BJ (cell line): Measurements from ENCODE around the gene ACAP3. TPM values are rescaled to one million over a fixed set of nuclear protein-coding genes. Genes with fewer than 3 reads are reported as not detected.

ENCODE experiments used
- CTCF ChIA-PET: fragments of 350-600 bp; formaldehyde crosslinking; extraction: SDS; loops from one replicate; lab custom pipeline; 2021; ENCODE audit warnings: antibody characterized with exemption, inconsistent platforms; lab: Yijun Ruan, JAX
- POLR2A ChIA-PET: fragments of 300-600 bp; sonication (Branson Sonifier 250); formaldehyde crosslinking; extraction: SDS; loops from one replicate; lab custom pipeline; 2021; ENCODE audit warnings: antibody characterized with exemption; lab: Charles Lee
- DNase-seq: peaks from one replicate; pipeline ENCODE4 v3.0.0-alpha.2; 2011; ENCODE audit warnings: low read depth
- H3K27me3 ChIP-seq: 2 replicates; pipeline ENCODE4 v1.6.0; 2011; ENCODE audit warnings: low read length; ENCODE audit not compliant: control insufficient read depth, insufficient read depth
- H3K36me3 ChIP-seq: 2 replicates; pipeline ENCODE4 v1.5.1; 2011; ENCODE audit warnings: low read length; ENCODE audit not compliant: control insufficient read depth, insufficient read depth
- H3K4me3 ChIP-seq: 2 replicates; pipeline ENCODE4 v1.5.1; 2011; ENCODE audit warnings: low read depth, mild to moderate bottlenecking, control low read depth, low read length
- polyA plus RNA-seq: library from polyadenylated mRNA; depleted of rRNA; stranded (reverse); fragments of >200 nt; gene quantifications from 2 replicates; pipeline ENCODE4 v1.2.3, GENCODE V29; 2011
- TF ChIP-seq, protein P1 (sequence below): IDR thresholded peaks from 2 replicates; pipeline ENCODE4 v1.5.1; 2011; ENCODE audit warnings: low read depth, mild to moderate bottlenecking, control low read depth, inconsistent platforms, low read length, moderate library complexity; ENCODE audit not compliant: insufficient read depth

ACAP3 gene
- polyA plus RNA-seq, 1 experiment = 33.9 TPM

DNA sequence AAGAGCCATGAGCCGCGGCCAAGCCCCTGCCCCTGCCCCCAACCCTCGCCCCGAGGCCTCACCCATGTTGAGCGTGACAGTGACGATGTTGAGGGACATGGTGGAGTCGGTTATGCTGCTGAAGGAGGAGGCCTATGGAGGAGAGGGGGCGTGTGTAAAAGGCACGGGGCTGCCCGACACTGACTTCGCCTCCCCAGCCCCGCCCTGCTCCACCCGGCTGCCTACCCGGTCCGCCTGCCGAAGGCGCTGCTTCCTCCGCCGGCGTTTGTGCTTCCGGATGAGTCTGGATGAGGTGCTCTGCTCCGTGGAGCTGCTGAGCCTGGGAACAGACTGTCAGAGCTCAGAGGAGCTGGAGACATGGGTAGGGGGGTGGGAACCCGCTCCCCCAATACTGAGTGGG is 32.5 kb upstream of the ACAP3 start:
- Histone ChIP-seq H3K36me3 (peaks cover 31% of the 10 kb centered on the region), H3K27me3 (no peaks in the 10 kb centered on the region), H3K4me3 (no peak overlapping the region)
- DNase-seq = no peak
- TF ChIP-seq, protein P1, sequence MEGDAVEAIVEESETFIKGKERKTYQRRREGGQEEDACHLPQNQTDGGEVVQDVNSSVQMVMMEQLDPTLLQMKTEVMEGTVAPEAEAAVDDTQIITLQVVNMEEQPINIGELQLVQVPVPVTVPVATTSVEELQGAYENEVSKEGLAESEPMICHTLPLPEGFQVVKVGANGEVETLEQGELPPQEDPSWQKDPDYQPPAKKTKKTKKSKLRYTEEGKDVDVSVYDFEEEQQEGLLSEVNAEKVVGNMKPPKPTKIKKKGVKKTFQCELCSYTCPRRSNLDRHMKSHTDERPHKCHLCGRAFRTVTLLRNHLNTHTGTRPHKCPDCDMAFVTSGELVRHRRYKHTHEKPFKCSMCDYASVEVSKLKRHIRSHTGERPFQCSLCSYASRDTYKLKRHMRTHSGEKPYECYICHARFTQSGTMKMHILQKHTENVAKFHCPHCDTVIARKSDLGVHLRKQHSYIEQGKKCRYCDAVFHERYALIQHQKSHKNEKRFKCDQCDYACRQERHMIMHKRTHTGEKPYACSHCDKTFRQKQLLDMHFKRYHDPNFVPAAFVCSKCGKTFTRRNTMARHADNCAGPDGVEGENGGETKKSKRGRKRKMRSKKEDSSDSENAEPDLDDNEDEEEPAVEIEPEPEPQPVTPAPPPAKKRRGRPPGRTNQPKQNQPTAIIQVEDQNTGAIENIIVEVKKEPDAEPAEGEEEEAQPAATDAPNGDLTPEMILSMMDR = no peak
- ChIA-PET POLR2A (no interaction called here), CTCF (no interaction called here)

DNA sequence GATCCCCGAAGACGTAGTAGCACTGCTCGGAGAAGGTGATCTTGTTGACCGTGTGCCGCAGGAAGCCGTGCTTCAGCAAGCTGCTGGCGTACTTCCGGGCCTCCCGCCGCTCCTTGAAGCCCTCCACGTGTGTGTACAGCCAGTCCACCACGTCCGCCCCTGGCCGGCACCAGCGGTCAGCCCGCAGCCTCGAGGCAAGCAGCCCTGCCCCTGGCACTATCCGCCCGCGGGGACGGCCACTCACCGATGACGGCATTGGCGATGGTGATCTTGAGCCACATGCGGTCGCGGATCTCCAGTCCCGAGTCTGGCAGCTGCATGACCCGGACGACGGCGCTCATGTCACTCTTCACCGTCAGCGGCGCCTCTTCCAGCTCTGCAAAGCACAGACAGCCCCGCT is 30.5 kb upstream of the ACAP3 start:
- POLR2A ChIA-PET = no interaction called here
- TF ChIP-seq, protein P1 = no peak
- H3K4me3 ChIP-seq = no peak overlapping the region
- DNase-seq = no peak
- H3K36me3 ChIP-seq = peaks cover 28% of the 10 kb centered on the region
- CTCF ChIA-PET = interaction anchor here (0.5 kb wide), 1 partner anchor 333 kb away, joined by 3 read pairs; no protein-coding TSS in a partner anchor
- H3K27me3 ChIP-seq = no peaks in the 10 kb centered on the region

DNA sequence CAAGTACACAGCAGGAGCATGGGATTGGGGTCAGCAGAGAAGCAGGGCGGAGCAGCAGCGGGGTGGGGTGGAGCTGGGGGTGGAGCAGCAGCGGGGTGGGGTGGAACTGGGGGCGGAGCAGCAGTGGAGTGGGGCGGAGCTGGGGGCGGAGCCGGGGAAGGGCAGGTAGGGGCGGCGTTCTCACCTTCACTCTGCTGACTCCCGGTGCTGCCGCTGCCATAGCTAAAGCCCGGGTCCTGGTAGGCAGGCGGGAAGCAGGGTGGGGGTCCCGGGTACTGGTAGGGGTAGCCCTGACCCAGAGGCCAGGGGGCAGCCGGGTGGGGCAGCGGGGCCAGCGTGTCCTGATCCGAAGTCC is 30.0 kb upstream of the ACAP3 start:
- Histone ChIP-seq H3K4me3 (no peak overlapping the region), H3K27me3 (no peaks in the 10 kb centered on the region), H3K36me3 (peaks cover 28% of the 10 kb centered on the region)
- DNase-seq = no peak
- ChIA-PET CTCF (no interaction called here), POLR2A (no interaction called here)
- TF ChIP-seq, protein P1 = no peak

DNA sequence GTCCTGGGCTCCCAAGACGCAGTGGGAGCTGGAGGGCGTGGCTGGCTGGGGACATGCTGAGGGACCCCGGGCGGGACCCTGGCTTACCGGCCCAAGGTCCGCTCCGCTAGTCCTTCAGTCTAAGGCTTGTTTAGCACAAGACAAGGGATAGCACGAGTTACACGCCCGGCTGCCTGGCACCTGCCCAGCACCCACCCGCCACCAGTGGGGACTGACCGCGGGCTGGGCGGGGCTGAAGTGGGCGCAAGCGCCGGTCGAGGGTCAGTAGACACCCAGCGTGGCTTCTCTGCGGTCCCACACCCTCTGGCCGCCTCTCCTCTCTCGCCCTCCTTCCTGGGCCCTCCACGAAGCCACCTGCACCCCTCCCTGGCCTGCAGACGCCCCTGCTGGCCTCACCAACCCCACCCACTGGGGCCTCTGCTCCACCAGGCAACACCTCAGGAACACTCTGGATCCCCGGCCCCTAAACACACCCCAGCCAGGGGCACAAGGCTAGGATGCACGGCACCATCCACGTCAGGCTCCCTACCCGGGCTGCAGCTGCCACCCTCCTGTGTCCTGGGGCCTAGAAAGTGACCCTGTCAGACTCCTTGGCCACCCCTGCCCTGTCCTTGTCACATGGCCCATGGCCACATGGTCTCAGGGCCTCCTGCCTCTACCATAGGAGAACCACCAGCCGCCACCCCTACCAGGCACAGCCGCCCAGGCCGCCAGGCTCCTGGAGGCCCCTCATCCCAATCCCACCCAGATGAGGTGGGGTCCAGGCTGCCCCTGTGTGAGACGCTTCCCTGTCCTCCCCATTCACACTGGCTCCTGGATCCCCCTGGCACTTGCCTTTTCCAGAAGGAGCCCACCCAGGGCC is 29.4 kb upstream of the ACAP3 start:
- ChIA-PET POLR2A (no interaction called here), CTCF (interaction anchor here (2.1 to 2.7 kb wide), 2 partner anchors 9 to 35 kb away, joined by 6 to 13 read pairs; no protein-coding TSS in a partner anchor)
- no peak for DNase-seq
- no peaks in the 10 kb centered on the region for H3K27me3 ChIP-seq
- TF ChIP-seq, protein P1 = no peak
- H3K4me3 ChIP-seq = no peak overlapping the region
- peaks cover 28% of the 10 kb centered on the region for H3K36me3 ChIP-seq

DNA sequence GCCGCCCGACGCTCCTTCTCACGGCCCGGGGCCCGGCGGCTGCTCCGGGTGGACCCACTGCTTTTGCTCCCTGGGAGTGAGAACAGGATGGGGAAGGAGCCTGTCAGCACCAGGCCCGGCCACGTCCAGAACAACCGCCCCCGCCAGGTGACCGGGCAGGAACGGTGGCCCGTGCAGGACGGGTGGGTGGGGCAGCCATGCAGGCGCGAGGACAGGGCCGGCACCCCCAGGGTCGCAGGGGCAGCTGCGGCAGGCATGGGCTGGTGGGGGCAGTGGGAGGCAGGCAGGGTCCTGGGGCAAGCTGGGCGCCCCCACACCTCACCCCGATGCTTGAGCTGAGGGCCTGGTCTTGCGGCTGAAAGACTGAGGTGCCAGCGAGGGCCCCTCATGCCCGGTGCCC is 28.7 kb upstream of the ACAP3 start:
- no peak overlapping the region for H3K4me3 ChIP-seq
- H3K36me3 ChIP-seq = peaks cover 22% of the 10 kb centered on the region
- no peak for DNase-seq
- POLR2A ChIA-PET = no interaction called here
- no peaks in the 10 kb centered on the region for H3K27me3 ChIP-seq
- CTCF ChIA-PET = interaction anchor here (1.1 to 2.7 kb wide), 3 partner anchors 10 to 35 kb away, joined by 3 to 13 read pairs (median 6); no protein-coding TSS in a partner anchor
- TF ChIP-seq, protein P1 = no peak
